Right renal cortex interstitium (tissue), 3 donors: ENCODE data around the gene ANKRD40. TPM values are rescaled to one million over a fixed set of nuclear protein-coding genes. Genes with fewer than 3 reads are reported as not detected.

Experiments used
- DNase-seq, 3 donors: peaks; one replicate each; pipeline ENCODE4 v3.0.0-alpha.2; 2013; ENCODE audit warnings: low read depth in 3 of 3, low spot score in 2 of 3
- polyA plus RNA-seq, 3 donors: library from polyadenylated mRNA; unstranded; fragments of 120-200 nt; gene quantifications; one replicate each; pipeline ENCODE4 v1.2.1, GENCODE V29; 2013; ENCODE audit not compliant: insufficient read length in 3 of 3

ANKRD40 gene
- polyA plus RNA-seq, 3 donors = 44.8 to 47.2 (median 45.5) TPM

- no peak for DNase-seq
These were observed 34.7 kb downstream of the ANKRD40 start for GRCh38 chr17:50672831-50673551.

GRCh38 chr17:50672071-50672470 is 35.6 kb downstream of the ANKRD40 start:
- no peak for DNase-seq

- DNase-seq = no peak
These were observed 38.7 kb downstream of the ANKRD40 start for GRCh38 chr17:50668838-50669581.

GRCh38 chr17:50668025-50668837 is 39.5 kb downstream of the ANKRD40 start:
- DNase-seq = no peak

- DNase-seq = no peak
These were observed 40.3 kb downstream of the ANKRD40 start for GRCh38 chr17:50667259-50668024.

GRCh38 chr17:50666316-50666715 is 41.4 kb downstream of the ANKRD40 start:
- DNase-seq = no peak

GRCh38 chr17:50665838-50666237 is 41.9 kb downstream of the ANKRD40 start:
- DNase-seq = no peak

GRCh38 chr17:50664788-50665458 is 42.8 kb downstream of the ANKRD40 start:
- DNase-seq = no peak

GRCh38 chr17:50663812-50664374 is 43.8 kb downstream of the ANKRD40 start:
- no peak for DNase-seq

GRCh38 chr17:50662632-50663225 is 45.0 kb downstream of the ANKRD40 start:
- DNase-seq = no peak

- no peak for DNase-seq
These were observed 45.8 kb downstream of the ANKRD40 start for GRCh38 chr17:50661795-50662391.

GRCh38 chr17:50661348-50661747 is 46.4 kb downstream of the ANKRD40 start:
- no peak for DNase-seq

- DNase-seq = no peak
These were observed 46.8 kb downstream of the ANKRD40 start for GRCh38 chr17:50660887-50661345.

GRCh38 chr17:50660042-50660886 is 47.5 kb downstream of the ANKRD40 start:
- no peak for DNase-seq

GRCh38 chr17:50659179-50659578 is 48.5 kb downstream of the ANKRD40 start:
- DNase-seq = no peak

- no peak for DNase-seq
These were observed 49.1 kb downstream of the ANKRD40 start for GRCh38 chr17:50658616-50659015.

- no peak for DNase-seq
These were observed 50.1 kb downstream of the ANKRD40 start for GRCh38 chr17:50657627-50658026.

GRCh38 chr17:50657054-50657453 is 50.7 kb downstream of the ANKRD40 start:
- no peak for DNase-seq
